CD4-positive, alpha-beta T cell (primary cell): ENCODE data around the gene ATG2B. TPM values are rescaled to one million over a fixed set of nuclear protein-coding genes. Genes with fewer than 3 reads are reported as not detected.

Source experiments
- ATAC-seq: fragments of 200-7000 bp; cut with Tn5 transposase; one replicate; pipeline ENCODE4 v1.10.0; 2022; ENCODE audit warnings: mild to moderate bottlenecking; ENCODE audit not compliant: poor library complexity
- CTCF ChIA-PET: fragments of 350-600 bp; sonication (Branson Sonifier 250); formaldehyde crosslinking; loops from one replicate; lab custom pipeline; 2021; ENCODE audit warnings: antibody characterized with exemption, inconsistent platforms; lab: Charles Lee
- POLR2A ChIA-PET: fragments of 350-600 bp; sonication (Branson Sonifier 250); formaldehyde crosslinking; loops from one replicate; lab custom pipeline; 2021; ENCODE audit warnings: antibody characterized with exemption, inconsistent platforms; lab: Charles Lee
- DNase-seq, 14 experiments: peaks; one replicate each; pipeline ENCODE4 v3.0.0-alpha.2; 2013 to 2020; ENCODE audit warnings: mixed read lengths in 2 of 14
- H3K27ac ChIP-seq, 2 donors: one replicate each; pipeline versions ENCODE4 v1.5.1 to v1.7.0; 2013; ENCODE audit warnings: low read length in 2 of 2, low read depth in 1 of 2, mild to moderate bottlenecking in 1 of 2
- H3K27me3 ChIP-seq, 2 experiments: 1 replicate in 1 of 2; 2 replicates in 1 of 2; pipeline versions ENCODE4 v1.6.1 to v1.7.0; 2013; ENCODE audit warnings: low read length in 2 of 2, control low read depth in 1 of 2, mild to moderate bottlenecking in 1 of 2, moderate library complexity in 1 of 2; ENCODE audit not compliant: insufficient read depth in 2 of 2, control insufficient read depth in 1 of 2
- H3K36me3 ChIP-seq: one replicate; pipeline ENCODE4 v1.6.1; 2013; ENCODE audit warnings: low read length, control low read depth; ENCODE audit not compliant: insufficient read depth
- H3K4me1 ChIP-seq: one replicate; pipeline ENCODE4 v1.6.1; 2013; ENCODE audit warnings: low read length, control low read depth; ENCODE audit not compliant: insufficient read depth
- H3K4me3 ChIP-seq: one replicate; pipeline ENCODE4 v1.5.1; 2013; ENCODE audit warnings: mild to moderate bottlenecking, low read length, moderate library complexity
- H3K9me3 ChIP-seq, 2 experiments: 1 replicate in 1 of 2; 2 replicates in 1 of 2; pipeline versions ENCODE4 v1.6.1 to v1.7.0; 2013; ENCODE audit warnings: low read length in 2 of 2, mild to moderate bottlenecking in 2 of 2, control low read depth in 1 of 2, moderate library complexity in 1 of 2; ENCODE audit not compliant: control insufficient read depth in 1 of 2, insufficient read depth in 1 of 2
- H3K27ac Mint-ChIP-seq: one replicate; pipeline ENCODE4 v1.8.0; 2020; ENCODE audit warnings: mixed read lengths
- H3K27me3 Mint-ChIP-seq: one replicate; pipeline ENCODE4 v1.8.0; 2021; ENCODE audit warnings: mixed read lengths
- H3K36me3 Mint-ChIP-seq: one replicate; pipeline ENCODE4 v1.8.0; 2021; ENCODE audit warnings: low read depth, mixed read lengths
- H3K4me1 Mint-ChIP-seq: one replicate; pipeline ENCODE4 v1.8.0; 2021; ENCODE audit warnings: low read depth, mixed read lengths
- H3K4me3 Mint-ChIP-seq: one replicate; pipeline ENCODE4 v1.8.0; 2020; ENCODE audit warnings: mild to moderate bottlenecking, mixed read lengths
- H3K9me3 Mint-ChIP-seq: one replicate; pipeline ENCODE4 v1.8.0; 2020; ENCODE audit warnings: mixed read lengths
- CTCF ChIP-seq: fragments of 200-600 bp; IDR thresholded peaks from one replicate; pipeline ENCODE4 v1.8.0; 2022; ENCODE audit warnings: antibody characterized with exemption, mild to moderate bottlenecking
- intact Hi-C, 2 experiments: fragments of 100-400 bp; cut with DNase I in 1 of 2; cut with micrococcal nuclease in 1 of 2; formaldehyde crosslinking; loops; one replicate each; pipeline versions ENCODE4 v1.15.1 to v1.9.0; 2023 to 2025; cut with DNase I, micrococcal nuclease
- total RNA-seq, 174 experiments: library from RNA in 2 of 174; stranded (reverse) in 2 of 174; gene quantifications; one replicate each; pipeline ENCODE4 v1.2.3 and lab custom pipeline; 2021 to 2026

Gene ATG2B
- total RNA-seq, 2 experiments from 2014 or later, result 20.1 to 20.2 TPM

- peaks cover 17% of the 10 kb centered on the region for H3K27me3 Mint-ChIP-seq
- ChIA-PET POLR2A (no interaction called here), CTCF (no interaction called here)
- H3K4me3 Mint-ChIP-seq, result no peak overlapping the region
- H3K27ac Mint-ChIP-seq, result no peak overlapping the region
- Histone ChIP-seq H3K36me3 (no peaks in the 10 kb centered on the region), H3K9me3 (no peaks in the 10 kb centered on the region), H3K27ac (no peak overlapping the region), H3K4me1 (no peaks in the 10 kb centered on the region), H3K27me3 (no peaks in the 10 kb centered on the region), H3K4me3 (no peak overlapping the region)
- no peaks in the 10 kb centered on the region for H3K4me1 Mint-ChIP-seq
- intact Hi-C loops, result no loop called here
- DNase-seq (no peak), ATAC-seq (no peak)
- TF ChIP-seq CTCF, result no peak
- H3K9me3 Mint-ChIP-seq, result no peaks in the 10 kb centered on the region
- no peaks in the 10 kb centered on the region for H3K36me3 Mint-ChIP-seq
Measured at GRCh38 chr14:96264853-96265252, 98.3 kb downstream of the ATG2B start.

- no peaks in the 10 kb centered on the region for H3K36me3 Mint-ChIP-seq
- no peak for ATAC-seq
- no peak overlapping the region for H3K27ac ChIP-seq
Measured at GRCh38 chr14:96264200-96264553, 99.0 kb downstream of the ATG2B start.

GRCh38 chr14:96263347-96264199, 99.6 kb downstream of the ATG2B start:
- Mint-ChIP-seq H3K27ac (no peak overlapping the region), H3K4me1 (no peaks in the 10 kb centered on the region), H3K4me3 (no peak overlapping the region), H3K27me3 (peaks cover 17% of the 10 kb centered on the region), H3K36me3 (no peaks in the 10 kb centered on the region), H3K9me3 (no peaks in the 10 kb centered on the region)
- Histone ChIP-seq H3K27ac (no peak overlapping the region), H3K36me3 (no peaks in the 10 kb centered on the region), H3K4me3 (no peak overlapping the region), H3K9me3 (no peaks in the 10 kb centered on the region), H3K4me1 (no peaks in the 10 kb centered on the region), H3K27me3 (no peaks in the 10 kb centered on the region)
- DNase-seq (no peak), ATAC-seq (no peak)
- CTCF ChIA-PET, result interaction anchor here (1.8 kb wide), 1 partner anchor 12 kb away, joined by 4 read pairs; no protein-coding TSS in a partner anchor
- intact Hi-C loops, result no loop called here
- no peak for TF ChIP-seq CTCF
- POLR2A ChIA-PET, result no interaction called here

More at GRCh38 chr14:96264200-96264553, 99.0 kb downstream of the ATG2B start:
- Histone ChIP-seq H3K9me3 (no peaks in the 10 kb centered on the region), H3K36me3 (no peaks in the 10 kb centered on the region), H3K27me3 (no peaks in the 10 kb centered on the region), H3K4me3 (no peak overlapping the region), H3K4me1 (no peaks in the 10 kb centered on the region)
- no peak overlapping the region for H3K27ac Mint-ChIP-seq
- no peak for DNase-seq
- no peaks in the 10 kb centered on the region for H3K4me1 Mint-ChIP-seq
- CTCF ChIA-PET, result no interaction called here
- POLR2A ChIA-PET, result no interaction called here
- H3K9me3 Mint-ChIP-seq, result no peaks in the 10 kb centered on the region
- H3K27me3 Mint-ChIP-seq, result peaks cover 17% of the 10 kb centered on the region
- no peak overlapping the region for H3K4me3 Mint-ChIP-seq
- no peak for TF ChIP-seq CTCF
- intact Hi-C loops, result no loop called here
